ENCODE measurements around the gene FNDC10. TPM values are rescaled to one million over a fixed set of nuclear protein-coding genes. Genes with fewer than 3 reads are reported as not detected.
A peak's percentile ranks its signal among the peaks of the same experiment; 100 is the strongest.
"Not testable (repeated sequence)": the region's sequence is repeated elsewhere in the genome, so short reads cannot be mapped to it uniquely, and the experiment has no call there.

FNDC10 gene
- total RNA-seq, 1 experiment from 2014 or later: 15.2 TPM

GRCh38 chr1:1634613-1635012 lies 34.7 kb upstream of the FNDC10 start:
- H2BK12ac ChIP-seq (ENCODE audit: insufficient read length, low read depth, low read length); H2AFZ ChIP-seq (ENCODE audit: low read length); H3K27me3 ChIP-seq (ENCODE audit: insufficient read depth, low read length); H3K18ac ChIP-seq (ENCODE audit: insufficient read length, low read depth, low read length); H3K9ac ChIP-seq (ENCODE audit: extremely low read depth, insufficient read length, low read length); H3K27ac Mint-ChIP-seq; H2AK5ac ChIP-seq (ENCODE audit: insufficient read length, low read length); H4K91ac ChIP-seq (ENCODE audit: insufficient read length, low read depth, low read length); H3K36me3 Mint-ChIP-seq (ENCODE audit: insufficient read depth in 1 of 3, low read depth in 3 of 3); H3K79me1 ChIP-seq (ENCODE audit: insufficient read depth, low read depth, low read length, poor library complexity, severe bottlenecking); H3K9me3 ChIP-seq (ENCODE audit: control insufficient read depth, low read depth, low read length); H3K4me1 Mint-ChIP-seq; H3K4me2 ChIP-seq (ENCODE audit: insufficient read depth, insufficient read length, low read length); H4K20me1 ChIP-seq (ENCODE audit: control insufficient read depth, insufficient read depth, insufficient read length); H3K79me2 ChIP-seq (ENCODE audit: insufficient read depth, low read length); H3K23me2 ChIP-seq (ENCODE audit: insufficient read length, low read depth, low read length, poor library complexity, severe bottlenecking); H3K4me1 ChIP-seq (ENCODE audit: insufficient read depth, low read length); H4K5ac ChIP-seq (ENCODE audit: insufficient read length, low read depth, low read length); H2BK120ac ChIP-seq (ENCODE audit: low read depth, low read length, poor library complexity, severe bottlenecking); H3K4me3 Mint-ChIP-seq; H2BK20ac ChIP-seq (ENCODE audit: low read depth, low read length, poor library complexity, severe bottlenecking); H2BK5ac ChIP-seq (ENCODE audit: insufficient read length, low read length); H3K56ac ChIP-seq (ENCODE audit: insufficient read length, low read depth, low read length); H3K27ac ChIP-seq (ENCODE audit: insufficient read length, low read depth, low read length); H3K23ac ChIP-seq (ENCODE audit: insufficient read length, low read depth, low read length); H3K9me3 Mint-ChIP-seq; H2BK15ac ChIP-seq (ENCODE audit: low read depth, low read length); H3K14ac ChIP-seq (ENCODE audit: insufficient read depth, low read length); H4K8ac ChIP-seq (replicated peaks; ENCODE audit: insufficient read length, low read depth, low read length); H3K4ac ChIP-seq (ENCODE audit: low read depth, low read length); H3T11ph ChIP-seq (ENCODE audit: low read length): not testable (repeated sequence)
- WGBS (ENCODE audit: extremely low coverage, insufficient read length, low lambda C conversion rate): no CpG with 5 or more reads among the region's 13 CpGs
- peaks cover 12% of the 10 kb centered on the region for H3K27me3 Mint-ChIP-seq (ENCODE audit: low read depth)
- DNase-seq: peak; percentile 28

GRCh38 chr1:1633409-1633808 lies 33.5 kb upstream of the FNDC10 start:
- H3K27ac ChIP-seq (ENCODE audit: insufficient read length, low read depth, low read length); H3K36me3 Mint-ChIP-seq (ENCODE audit: insufficient read depth in 1 of 3, low read depth in 3 of 3); H3K23ac ChIP-seq (ENCODE audit: insufficient read length, low read depth, low read length); H3K18ac ChIP-seq (ENCODE audit: insufficient read length, low read depth, low read length); H4K91ac ChIP-seq (ENCODE audit: insufficient read length, low read depth, low read length); H3K4me1 Mint-ChIP-seq; H3K4me1 ChIP-seq (ENCODE audit: insufficient read depth, low read length); H3K79me2 ChIP-seq (ENCODE audit: insufficient read depth, low read length); H3K4me3 Mint-ChIP-seq; H4K5ac ChIP-seq (ENCODE audit: insufficient read length, low read depth, low read length); H2BK15ac ChIP-seq (ENCODE audit: low read depth, low read length); H2BK5ac ChIP-seq (ENCODE audit: insufficient read length, low read length); H4K8ac ChIP-seq (replicated peaks; ENCODE audit: insufficient read length, low read depth, low read length); H3K56ac ChIP-seq (ENCODE audit: insufficient read length, low read depth, low read length); H3K14ac ChIP-seq (ENCODE audit: insufficient read depth, low read length); H2BK20ac ChIP-seq (ENCODE audit: low read depth, low read length, poor library complexity, severe bottlenecking); H3K23me2 ChIP-seq (ENCODE audit: insufficient read length, low read depth, low read length, poor library complexity, severe bottlenecking); H3K27ac Mint-ChIP-seq; H3K9me3 ChIP-seq (ENCODE audit: control insufficient read depth, low read depth, low read length); H3K4ac ChIP-seq (ENCODE audit: low read depth, low read length); H3T11ph ChIP-seq (ENCODE audit: low read length); H2AK5ac ChIP-seq (ENCODE audit: insufficient read length, low read length); H2BK12ac ChIP-seq (ENCODE audit: insufficient read length, low read depth, low read length); H3K27me3 ChIP-seq (ENCODE audit: insufficient read depth, low read length); DNase-seq; H3K9me3 Mint-ChIP-seq; H4K20me1 ChIP-seq (ENCODE audit: control insufficient read depth, insufficient read depth, insufficient read length); H3K4me2 ChIP-seq (ENCODE audit: insufficient read depth, insufficient read length, low read length); H3K9ac ChIP-seq (ENCODE audit: extremely low read depth, insufficient read length, low read length); H2AFZ ChIP-seq (ENCODE audit: low read length); H2BK120ac ChIP-seq (ENCODE audit: low read depth, low read length, poor library complexity, severe bottlenecking); H3K79me1 ChIP-seq (ENCODE audit: insufficient read depth, low read depth, low read length, poor library complexity, severe bottlenecking): not testable (repeated sequence)
- peaks cover 12% of the 10 kb centered on the region for H3K27me3 Mint-ChIP-seq (ENCODE audit: low read depth)
- WGBS (ENCODE audit: extremely low coverage, insufficient read length, low lambda C conversion rate): no CpG with 5 or more reads among the region's 35 CpGs
